Measurements from ENCODE around the gene CCDC27. TPM values are rescaled to one million over a fixed set of nuclear protein-coding genes. Genes with fewer than 3 reads are reported as not detected.

The CCDC27 gene
- total RNA-seq, 1 experiment from 2014 or later = not detected

GRCh38 chr1:3817821-3818597, 65.8 kb downstream of the CCDC27 start:
- Histone ChIP-seq H3K27me3 (ENCODE audit: low read length) (no peaks in the 10 kb centered on the region), H3K4me2 (ENCODE audit: low read length) (no peak overlapping the region), H3F3A (ENCODE audit: low read length, unreplicated experiment) (no peaks in the 10 kb centered on the region), H3K36me3 (ENCODE audit: low read depth, low read length) (peaks cover 14% of the 10 kb centered on the region; the same call in 1 of the 2 replicates), H3K4me3 (ENCODE audit: low read length) (no peak overlapping the region), H3K9ac (ENCODE audit: low read length) (no peak overlapping the region), H3K9me3 (ENCODE audit: low read length) (no peaks in the 10 kb centered on the region), H3K79me2 (ENCODE audit: low read length) (no peaks in the 10 kb centered on the region), H3K27ac (ENCODE audit: low read length) (no peak overlapping the region), H4K20me1 (ENCODE audit: low read length) (no peaks in the 10 kb centered on the region), H2AFZ (ENCODE audit: low read length) (no peak overlapping the region), H3K4me1 (ENCODE audit: insufficient read depth, low read length) (no peaks in the 10 kb centered on the region), H3K9me2 (replicated peaks; ENCODE audit: low read length) (no peaks in the 10 kb centered on the region)
- DNase-seq (no peak), ATAC-seq (no peak)
- intact Hi-C loops (cut with micrococcal nuclease) = no loop called here
- BruUV-seq (replicated peaks) = no TSS peak
- ChIA-PET POLR2A (ENCODE audit: unreplicated experiment) (no interaction called here), CTCF (no interaction called here)
- TF ChIP-seq, protein P1, sequence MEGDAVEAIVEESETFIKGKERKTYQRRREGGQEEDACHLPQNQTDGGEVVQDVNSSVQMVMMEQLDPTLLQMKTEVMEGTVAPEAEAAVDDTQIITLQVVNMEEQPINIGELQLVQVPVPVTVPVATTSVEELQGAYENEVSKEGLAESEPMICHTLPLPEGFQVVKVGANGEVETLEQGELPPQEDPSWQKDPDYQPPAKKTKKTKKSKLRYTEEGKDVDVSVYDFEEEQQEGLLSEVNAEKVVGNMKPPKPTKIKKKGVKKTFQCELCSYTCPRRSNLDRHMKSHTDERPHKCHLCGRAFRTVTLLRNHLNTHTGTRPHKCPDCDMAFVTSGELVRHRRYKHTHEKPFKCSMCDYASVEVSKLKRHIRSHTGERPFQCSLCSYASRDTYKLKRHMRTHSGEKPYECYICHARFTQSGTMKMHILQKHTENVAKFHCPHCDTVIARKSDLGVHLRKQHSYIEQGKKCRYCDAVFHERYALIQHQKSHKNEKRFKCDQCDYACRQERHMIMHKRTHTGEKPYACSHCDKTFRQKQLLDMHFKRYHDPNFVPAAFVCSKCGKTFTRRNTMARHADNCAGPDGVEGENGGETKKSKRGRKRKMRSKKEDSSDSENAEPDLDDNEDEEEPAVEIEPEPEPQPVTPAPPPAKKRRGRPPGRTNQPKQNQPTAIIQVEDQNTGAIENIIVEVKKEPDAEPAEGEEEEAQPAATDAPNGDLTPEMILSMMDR (conservative IDR thresholded peaks at IDR 0.05; ENCODE audit: low read depth, low read length) = no peak
- no peak for TF ChIP-seq EZH2phosphoT487 (IDR thresholded peaks at IDR 0.05; ENCODE audit: borderline replicate concordance, low read length)
- TF ChIP-seq EZH2 (IDR thresholded peaks at IDR 0.05; ENCODE audit: low read length, unreplicated experiment) = no peak

GRCh38 chr1:3819771-3820200, 67.5 kb downstream of the CCDC27 start:
- no peak overlapping the region for H3K27ac ChIP-seq (ENCODE audit: low read length)

More at GRCh38 chr1:3819771-3820200, 67.5 kb downstream of the CCDC27 start:
- ATAC-seq (no peak), DNase-seq (no peak)
- Histone ChIP-seq H3K4me2 (ENCODE audit: low read length) (no peak overlapping the region), H3K79me2 (ENCODE audit: low read length) (no peaks in the 10 kb centered on the region), H4K20me1 (ENCODE audit: low read length) (no peaks in the 10 kb centered on the region), H3K27me3 (ENCODE audit: low read length) (no peaks in the 10 kb centered on the region), H3K36me3 (ENCODE audit: low read depth, low read length) (peaks cover 20% of the 10 kb centered on the region), H3F3A (ENCODE audit: low read length, unreplicated experiment) (no peaks in the 10 kb centered on the region), H2AFZ (ENCODE audit: low read length) (no peak overlapping the region), H3K9me2 (replicated peaks; ENCODE audit: low read length) (no peaks in the 10 kb centered on the region), H3K4me3 (ENCODE audit: low read length) (no peak overlapping the region), H3K9ac (ENCODE audit: low read length) (no peak overlapping the region), H3K9me3 (ENCODE audit: low read length) (no peaks in the 10 kb centered on the region), H3K4me1 (ENCODE audit: insufficient read depth, low read length) (no peaks in the 10 kb centered on the region)
- intact Hi-C loops (cut with micrococcal nuclease) = no loop called here
- CTCF ChIA-PET = no interaction called here
- POLR2A ChIA-PET (ENCODE audit: unreplicated experiment) = no interaction called here
- no peak for TF ChIP-seq EZH2 (IDR thresholded peaks at IDR 0.05; ENCODE audit: low read length, unreplicated experiment)
- TF ChIP-seq EZH2phosphoT487 (IDR thresholded peaks at IDR 0.05; ENCODE audit: borderline replicate concordance, low read length) = no peak
- TF ChIP-seq, protein P1 (conservative IDR thresholded peaks at IDR 0.05; ENCODE audit: low read depth, low read length) = no peak
- no TSS peak for BruUV-seq (replicated peaks)
